GM21423 (cell line): ENCODE results near the gene RABGAP1L.
A peak's percentile ranks its signal among the peaks of the same experiment; 100 is the strongest.
"Not testable (repeated sequence)": the region's sequence is repeated elsewhere in the genome, so short reads cannot be mapped to it uniquely, and the experiment has no call there.

Source experiments
- ATAC-seq: cut with Tn5 transposase; IDR thresholded peaks from one replicate; pipeline ENCODE4 v1.9.1; 2021; ENCODE audit warnings: mild to moderate bottlenecking, moderate library complexity; ENCODE audit not compliant: unreplicated experiment

The RABGAP1L gene

DNA sequence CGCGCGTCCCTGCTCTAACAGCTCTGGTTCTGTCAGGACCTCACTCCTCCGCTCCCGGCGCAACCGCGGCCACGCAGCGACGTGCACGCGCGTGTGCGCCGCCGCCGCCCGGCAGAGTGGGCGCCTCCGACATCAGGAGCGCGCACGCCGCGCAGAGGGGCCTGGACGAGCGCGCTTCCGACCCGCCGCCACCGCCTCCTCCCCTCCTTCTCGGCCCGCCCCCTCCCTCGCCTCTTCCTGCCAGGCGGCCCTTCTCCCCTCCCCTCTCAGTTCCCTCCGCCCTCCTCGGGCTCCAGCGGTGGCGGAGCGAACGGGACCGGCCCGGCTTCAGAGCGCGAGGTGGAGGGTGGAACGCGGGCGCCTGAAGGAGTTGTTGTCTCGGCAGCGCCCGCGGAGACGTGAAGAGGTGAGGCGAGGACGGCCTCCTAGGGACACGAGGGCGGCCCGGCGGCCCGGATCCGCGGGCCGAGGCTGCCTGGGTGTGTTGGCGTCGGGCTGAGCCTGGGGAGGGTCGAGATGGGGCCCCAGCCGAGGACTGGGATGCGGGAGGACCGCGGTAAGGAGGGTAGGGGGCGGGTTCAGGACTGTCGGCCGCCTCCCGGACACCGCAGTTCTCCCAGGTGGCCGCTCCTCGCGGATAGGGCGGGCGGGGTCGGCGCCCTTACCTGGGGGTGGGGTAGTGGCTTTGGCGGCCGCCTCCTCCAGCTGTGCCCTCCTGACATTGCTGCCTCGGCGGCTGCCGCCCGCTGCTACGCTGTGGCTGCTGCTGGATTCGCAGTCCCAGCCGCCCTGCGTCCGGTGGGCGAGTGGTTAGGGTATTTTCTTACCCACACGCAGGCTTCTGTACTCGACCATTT is at the start of gene RABGAP1L:
TSS of gene RABGAP1L (plus strand) at position 269 of the 857 bp plus-strand sequence.
- peak; percentile 80 for ATAC-seq

DNA sequence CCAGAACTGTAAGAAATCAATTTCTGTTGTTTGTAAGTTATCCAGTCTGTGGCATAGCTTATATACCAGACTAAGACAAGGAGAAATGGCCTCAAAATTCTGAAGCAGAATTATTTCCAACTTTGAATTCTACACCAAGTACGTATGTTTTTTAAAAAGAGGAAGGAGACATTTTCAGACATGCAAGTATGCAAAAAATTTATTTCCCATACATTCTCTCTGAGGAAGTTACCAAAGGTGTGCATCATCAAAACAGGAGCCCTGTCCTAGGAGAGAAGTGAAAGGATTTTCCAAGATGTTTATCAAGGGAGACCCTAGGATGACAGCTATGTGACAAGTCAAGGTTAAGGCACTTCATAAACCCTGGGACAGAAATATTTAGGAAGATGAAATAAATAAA is 49.3 kb upstream of the RABGAP1L start:
- no peak for ATAC-seq

DNA sequence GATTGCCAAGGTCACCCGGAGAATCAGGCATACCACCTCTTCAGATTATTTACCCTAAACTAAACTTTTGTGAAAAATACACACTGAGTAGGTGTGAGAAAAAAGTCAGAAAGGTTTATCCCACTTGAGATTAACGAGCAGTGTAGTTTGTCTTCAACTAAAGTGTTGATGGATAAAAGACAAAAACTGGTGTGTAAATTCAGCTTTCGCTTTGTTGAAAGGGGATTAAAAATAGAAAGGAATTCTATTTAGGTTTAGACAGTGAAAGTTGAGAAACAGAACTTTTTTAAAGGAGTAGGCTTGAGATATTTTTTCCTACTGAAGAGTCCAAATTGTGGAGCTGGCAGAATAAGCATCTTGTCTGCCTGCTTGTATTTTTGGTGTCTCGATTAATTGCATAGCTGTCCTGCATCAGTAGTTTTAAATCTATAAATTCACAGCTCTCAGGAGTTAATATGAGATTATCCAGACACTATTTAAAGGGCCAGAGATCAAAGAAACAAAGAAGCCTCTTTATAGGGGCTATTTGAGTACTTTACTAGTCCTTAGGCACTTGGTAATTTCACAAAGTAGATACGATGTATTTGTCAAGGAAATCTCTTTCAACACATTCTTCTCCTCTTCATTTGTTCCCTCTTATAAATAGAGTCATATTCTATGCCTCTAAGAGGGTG is 46.7 kb upstream of the RABGAP1L start:
- no peak for ATAC-seq

DNA sequence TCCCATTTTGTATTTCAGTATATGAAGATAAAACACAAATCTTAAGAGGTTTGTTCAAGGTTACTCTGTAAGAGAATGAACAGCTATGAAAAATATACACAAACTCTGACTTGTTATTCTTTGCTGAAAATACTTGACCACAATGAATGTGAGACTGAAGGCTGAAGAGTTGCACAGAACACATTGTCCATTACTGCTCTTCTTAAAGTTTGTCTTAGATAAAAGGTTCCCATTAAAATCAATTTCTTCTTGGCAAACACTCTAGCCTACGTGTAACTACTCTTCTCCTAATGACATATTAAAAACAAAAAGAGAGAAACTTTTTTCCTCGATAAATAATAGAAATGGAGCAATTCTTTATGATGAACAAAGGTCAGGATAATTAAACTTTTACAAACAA is 45.2 kb upstream of the RABGAP1L start:
- no peak for ATAC-seq

DNA sequence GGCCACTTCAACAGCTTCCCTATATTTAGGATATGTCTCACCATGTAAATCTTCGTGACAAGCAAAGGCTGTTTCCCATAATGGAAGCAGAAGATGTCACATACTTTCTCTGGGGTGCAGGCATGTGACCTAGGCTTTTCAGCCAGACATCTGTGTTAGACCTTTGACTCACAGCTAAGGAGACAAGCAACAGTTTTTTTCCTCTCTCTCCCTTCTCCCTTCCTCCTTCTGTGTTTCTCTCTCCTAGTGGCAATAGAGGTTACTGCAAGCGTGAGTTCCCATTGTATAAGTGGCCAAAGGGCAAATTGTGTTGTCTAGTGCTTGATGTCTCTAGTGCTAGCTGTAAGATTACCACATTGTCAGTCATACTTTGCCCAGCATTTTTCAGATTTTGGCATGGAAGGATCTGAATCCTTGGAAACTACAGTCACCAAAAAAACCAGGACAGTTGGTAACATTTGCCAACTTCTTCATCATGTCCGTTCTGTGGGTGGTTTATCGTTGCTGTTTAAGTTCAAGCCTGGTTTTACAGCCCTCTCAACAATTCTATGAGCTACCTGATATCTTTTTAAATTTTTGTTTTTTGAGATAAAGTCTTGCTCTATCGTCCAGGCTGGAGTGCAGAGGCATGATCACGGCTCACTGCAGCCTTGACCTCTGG is 44.4 kb upstream of the RABGAP1L start:
- ATAC-seq = peak; percentile 75

DNA sequence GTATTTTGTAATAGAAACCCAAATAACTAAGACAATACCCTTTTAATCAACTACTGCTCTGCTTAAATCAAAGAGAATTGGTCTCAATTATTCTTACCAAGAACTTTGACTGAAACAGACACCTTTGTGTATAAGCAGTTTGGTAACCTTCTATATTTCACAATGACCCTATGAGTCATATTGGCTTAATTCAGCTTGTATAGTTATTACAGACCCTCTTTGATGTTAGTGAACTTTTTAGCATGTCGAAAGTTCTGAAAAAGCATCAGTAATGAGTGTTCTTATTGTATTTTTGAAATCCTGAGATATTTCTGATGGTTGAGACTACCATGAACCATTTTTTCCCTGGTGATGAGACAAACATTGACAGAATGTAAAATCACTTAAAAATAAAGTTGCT is 43.3 kb upstream of the RABGAP1L start:
- no peak for ATAC-seq

DNA sequence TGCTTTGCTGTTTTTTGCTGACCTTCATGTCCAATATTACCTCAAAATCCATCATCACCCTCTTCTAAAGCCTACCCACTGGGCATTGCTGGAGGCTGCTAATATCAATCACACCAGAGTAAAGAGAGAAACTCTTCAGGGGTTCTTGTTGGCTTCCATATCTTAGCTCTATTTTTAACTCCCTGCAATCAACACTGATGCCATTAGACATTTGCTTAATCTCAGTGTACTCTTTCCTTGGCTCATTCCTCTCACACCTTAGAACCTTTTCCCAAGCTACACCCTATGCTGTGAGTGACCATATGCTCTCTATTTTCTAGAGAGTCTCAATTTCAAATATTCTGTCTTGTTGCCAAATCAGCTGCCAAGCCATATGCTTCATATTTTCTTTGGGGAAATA is 40.6 kb upstream of the RABGAP1L start:
- no peak for ATAC-seq

DNA sequence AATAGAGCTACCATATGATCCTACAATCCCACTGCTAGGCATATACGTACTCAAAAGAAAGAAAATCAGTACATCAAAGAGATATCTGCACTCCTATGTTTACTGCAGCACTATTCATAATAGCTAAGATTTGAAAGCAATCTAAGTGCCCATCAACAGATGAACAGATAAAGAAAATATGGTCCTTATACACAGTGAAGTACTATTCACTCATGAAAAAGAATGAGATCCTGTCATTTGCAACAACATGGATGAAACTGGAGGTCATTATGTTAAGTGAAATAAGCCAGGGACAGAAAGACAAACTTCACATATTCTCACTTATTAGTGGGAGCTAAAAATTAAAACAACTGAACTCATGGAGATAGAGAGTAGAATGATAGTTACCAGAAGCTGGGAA is 37.0 kb upstream of the RABGAP1L start:
- ATAC-seq = not testable (repeated sequence)

DNA sequence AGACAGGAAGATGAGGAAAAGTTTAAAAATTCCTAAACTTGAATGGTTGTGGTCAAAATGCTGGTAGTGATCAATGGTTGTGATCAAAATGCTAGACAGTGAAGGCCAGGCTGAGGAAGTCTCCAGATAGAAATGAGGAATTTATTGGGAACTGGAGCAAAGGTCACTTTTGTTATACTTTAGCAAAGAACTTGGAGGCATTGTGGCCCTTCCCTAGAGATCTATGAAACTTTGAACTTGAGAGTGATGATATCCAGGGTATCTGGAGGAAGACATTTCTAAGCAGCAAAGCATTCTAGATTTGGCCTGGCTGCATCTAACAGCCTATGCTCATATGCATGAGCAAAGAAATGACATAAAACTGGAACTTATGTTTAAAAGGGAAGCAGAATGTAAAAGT is 35.5 kb upstream of the RABGAP1L start:
- no peak for ATAC-seq

DNA sequence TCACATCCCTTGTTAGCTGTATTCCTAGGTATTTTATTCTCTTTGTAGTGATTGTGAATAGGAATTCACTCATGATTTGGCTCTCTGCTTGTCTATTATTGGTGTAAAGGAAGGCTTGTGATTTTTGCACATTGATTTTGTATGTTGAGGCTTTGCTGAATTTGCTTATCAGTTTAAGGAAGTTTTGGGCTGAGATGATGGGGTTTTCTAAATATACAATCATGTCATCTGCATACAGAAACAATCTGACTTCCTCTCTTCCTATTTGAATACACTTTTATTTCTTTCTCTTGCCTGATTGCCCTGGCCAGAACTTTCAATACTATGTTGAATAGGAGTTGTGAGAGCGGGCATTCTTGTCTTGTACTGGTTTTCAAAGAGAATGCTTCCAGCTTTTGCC is 32.1 kb upstream of the RABGAP1L start:
- ATAC-seq = not testable (repeated sequence)

DNA sequence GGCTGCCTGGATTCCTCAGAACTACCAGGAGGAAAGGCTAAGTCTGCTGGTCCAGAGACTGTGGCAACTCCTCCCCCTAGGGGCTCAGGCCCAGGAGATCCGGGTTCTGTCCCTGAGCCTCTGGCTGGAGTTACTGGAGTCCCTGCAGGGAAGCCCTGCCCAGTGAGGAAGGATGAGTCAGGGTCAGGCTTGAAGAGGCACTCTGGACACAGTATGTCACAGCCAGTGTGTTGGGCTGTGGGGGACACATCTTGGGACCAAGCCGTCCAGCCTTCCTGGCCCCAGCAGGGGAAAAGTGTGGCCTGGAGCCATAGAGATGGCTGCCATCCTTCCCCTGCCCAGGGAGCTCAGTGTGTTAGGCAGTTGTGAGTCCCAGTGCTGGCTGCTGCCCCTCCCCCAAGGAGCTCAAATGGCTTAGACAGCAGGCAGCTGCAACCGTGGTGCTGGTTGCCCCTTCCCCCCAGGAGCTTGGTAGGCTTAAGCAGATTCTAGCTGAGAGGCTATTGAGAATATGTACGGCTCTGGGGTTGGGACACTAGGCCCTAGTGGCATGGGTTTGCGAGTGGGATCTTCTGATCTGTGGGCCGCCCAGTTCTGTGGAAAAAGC is 28.2 kb upstream of the RABGAP1L start:
- no peak for ATAC-seq

DNA sequence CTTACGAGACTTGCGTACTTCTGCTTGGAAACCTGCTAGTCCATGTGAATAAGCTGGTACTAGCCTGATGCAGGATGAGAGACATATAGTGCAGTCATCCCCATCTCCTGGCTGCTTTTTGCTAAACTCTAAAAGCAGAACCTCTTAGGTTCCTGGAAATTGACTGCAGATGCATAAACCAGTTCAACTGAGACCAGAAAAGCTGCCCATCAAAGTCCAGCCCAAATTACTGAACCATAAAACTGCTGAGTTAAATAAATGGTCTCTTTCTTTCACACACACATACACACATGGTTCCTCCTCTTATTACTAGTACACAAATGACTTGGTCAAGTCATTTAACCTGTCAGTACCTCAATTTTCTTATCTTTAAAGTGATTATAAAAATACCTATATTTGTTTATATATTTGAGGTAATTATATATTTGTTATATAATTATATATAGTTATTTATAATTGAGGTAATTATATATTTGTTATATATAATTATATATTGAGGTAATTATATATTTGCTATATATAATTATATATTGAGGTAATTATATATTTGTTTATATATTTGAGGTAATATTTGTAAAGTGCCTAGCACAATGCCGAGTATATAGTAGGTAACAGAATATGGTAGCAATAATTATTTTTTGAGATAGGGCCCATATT is 25.2 kb upstream of the RABGAP1L start:
- ATAC-seq = peak; percentile 58

DNA sequence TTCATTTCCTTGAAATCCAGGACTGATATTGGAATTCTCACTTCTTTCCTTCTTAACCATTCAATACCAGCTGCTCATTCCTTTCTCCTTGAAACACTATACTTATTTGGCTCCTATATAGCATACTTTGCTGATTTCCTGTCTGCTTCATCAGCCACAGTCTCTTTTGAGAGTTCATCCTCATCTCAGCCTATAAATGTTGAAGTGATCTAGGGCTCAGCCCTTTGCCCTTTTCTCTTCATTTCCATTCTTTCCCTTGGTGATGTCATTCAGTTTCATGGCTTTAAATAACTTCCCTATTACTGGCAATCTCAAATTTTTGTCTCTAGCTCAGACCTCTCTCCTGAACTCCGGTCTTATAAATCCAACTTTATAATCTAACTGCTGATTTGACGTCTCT is 24.1 kb upstream of the RABGAP1L start:
- ATAC-seq = no peak

DNA sequence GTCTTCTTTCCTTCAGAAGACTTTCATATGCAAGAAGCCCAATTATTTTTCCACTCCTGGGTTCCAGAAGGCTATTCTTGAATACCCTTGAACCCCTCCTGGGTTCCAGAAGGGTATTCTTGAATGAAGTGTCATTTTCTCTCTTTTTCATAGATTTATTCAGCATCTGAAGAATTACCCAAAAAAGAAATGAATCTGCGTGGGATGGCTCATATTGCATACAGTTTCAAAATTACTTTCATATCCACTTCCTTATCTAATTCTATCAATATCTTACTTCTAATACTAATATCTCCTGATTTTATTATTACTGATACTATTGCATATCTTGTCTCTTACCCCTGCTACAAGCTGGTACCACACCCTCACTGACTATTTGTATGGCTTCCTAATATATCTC is 22.6 kb upstream of the RABGAP1L start:
- no peak for ATAC-seq

DNA sequence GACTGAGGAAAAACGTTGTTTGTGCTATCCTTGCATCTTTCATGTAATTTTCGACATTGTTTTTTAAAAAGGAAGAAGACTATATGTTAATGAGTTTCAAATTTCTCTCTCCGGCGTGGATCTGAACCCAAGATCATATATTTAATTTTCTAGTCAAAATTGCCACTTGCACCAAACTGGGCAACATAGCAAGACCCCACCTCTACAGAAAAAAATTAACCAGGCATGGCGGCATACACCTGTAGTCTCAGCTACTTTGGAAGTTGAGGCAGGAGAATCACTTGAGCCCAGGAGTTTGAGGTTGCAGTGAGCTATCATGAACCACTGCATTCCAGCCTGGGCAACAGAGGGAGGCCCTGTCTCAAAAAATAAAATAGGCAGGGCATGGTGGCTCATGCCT is 16.5 kb upstream of the RABGAP1L start:
- no peak for ATAC-seq

DNA sequence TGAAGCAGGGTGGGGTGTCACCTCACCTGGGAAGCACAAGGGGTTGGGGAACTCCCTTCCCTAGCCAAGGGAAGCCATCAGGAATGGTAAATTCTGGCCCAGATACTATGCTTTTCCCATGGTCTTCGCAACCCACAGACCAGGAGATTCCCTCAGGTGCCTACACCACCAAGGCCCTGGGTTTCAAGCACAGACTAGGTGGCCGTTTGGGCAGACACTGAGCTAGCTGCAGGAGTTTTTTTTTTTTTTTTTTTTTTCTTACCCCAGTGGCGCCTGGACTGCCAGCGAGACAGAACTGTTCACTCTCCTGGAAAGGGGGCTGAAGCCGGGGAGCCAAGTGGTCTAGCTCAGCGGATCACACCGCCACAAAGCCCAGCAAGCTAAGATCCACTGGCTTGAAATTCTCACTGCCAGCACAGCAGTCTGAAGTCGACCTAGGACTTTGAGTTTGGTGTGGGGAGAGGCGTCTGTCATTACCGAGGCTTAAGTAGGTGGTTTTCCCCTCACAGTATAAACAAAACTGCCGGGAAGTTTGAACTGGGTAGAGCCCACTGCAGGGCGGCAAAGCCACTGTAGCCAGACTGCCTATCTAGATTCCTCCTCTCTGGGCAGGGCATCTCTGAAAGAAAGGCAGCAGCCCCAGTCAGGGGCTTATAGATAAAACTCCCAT is 15.5 kb upstream of the RABGAP1L start:
- ATAC-seq = not testable (repeated sequence)

DNA sequence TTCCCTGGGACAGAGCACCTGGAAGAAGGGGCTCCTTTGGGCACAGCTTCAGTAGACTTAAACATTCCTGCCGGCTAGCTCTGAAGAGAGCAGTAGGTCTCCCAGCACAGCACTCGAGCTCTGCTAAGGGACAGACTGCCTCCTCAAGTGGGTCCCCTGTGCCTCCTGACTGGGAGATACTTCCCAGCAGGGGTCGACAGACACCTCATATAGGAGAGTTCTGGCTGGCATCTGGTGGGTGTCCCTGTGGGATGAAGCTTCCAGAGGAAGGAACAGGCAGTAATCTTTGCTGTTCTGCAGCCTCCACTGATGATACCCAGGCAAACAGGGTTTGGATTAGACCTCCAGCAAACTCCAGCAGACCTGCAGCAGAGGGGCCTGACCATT is 14.9 kb upstream of the RABGAP1L start:
- not testable (repeated sequence) for ATAC-seq

DNA sequence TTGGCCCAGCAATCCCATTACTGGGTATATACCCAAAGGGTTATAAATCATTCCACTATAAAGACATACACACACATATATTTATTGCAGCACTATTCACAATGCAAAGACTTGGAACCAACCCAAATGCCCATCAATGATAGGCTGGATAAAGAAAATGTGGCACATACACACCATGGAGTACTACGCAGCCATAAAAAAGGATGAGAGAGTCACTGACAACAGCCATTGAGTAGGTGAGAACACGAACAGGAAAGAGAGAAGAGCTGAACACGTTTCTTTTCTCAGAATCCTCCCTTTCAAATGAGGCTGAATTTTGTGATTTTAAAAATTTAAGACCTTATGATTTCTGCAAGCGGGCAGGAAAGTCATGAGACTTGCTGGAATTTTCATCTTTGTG is 10.1 kb upstream of the RABGAP1L start:
- ATAC-seq = no peak

DNA sequence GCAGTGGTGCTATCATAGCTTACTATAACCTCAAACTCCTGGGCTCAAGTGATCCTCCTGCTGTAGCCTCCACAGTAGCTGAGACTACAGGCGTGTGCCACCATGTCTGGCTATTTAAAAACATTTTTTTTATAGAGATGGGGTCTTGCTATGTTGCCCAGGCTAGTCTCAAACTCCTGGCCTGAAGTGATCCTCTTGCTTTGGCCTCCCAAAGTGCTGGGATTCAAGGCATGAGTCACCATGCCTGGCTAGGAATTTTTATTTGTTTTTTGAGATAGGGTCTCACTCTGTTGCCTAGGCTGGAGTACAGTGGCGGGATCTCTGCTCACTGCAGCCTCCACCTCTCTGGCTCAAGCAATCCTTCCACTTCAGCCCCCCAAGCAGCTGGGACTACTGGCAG is 8.8 kb upstream of the RABGAP1L start:
- ATAC-seq = no peak

DNA sequence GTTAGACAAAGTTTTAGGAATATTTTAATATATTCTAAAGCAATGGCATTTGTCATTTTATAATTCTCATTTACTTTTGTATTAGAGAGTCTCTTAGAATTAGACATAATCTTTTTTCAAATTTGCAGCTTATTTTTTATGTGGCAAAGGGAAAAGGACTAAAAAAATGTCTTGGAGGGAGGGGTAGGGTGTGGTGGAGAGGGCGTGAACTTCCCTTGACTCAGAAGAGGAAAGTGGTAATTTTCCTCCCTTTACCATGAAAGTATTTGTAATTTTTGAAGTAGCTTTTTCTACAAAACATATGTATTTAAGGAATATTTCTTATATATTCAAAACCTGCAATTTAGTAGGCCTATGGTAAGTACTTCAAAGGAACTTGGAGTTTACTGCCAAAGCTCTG is 6.9 kb upstream of the RABGAP1L start:
- ATAC-seq = no peak
